Measurements from ENCODE around the gene FHAD1. TPM values are rescaled to one million over a fixed set of nuclear protein-coding genes. Genes with fewer than 3 reads are reported as not detected.

The FHAD1 gene
- total and polyA plus RNA-seq, 2 of the 13 experiments (the other 11 are each of a cell fraction or from before 2014, with no cell fraction given): not detected

DNA sequence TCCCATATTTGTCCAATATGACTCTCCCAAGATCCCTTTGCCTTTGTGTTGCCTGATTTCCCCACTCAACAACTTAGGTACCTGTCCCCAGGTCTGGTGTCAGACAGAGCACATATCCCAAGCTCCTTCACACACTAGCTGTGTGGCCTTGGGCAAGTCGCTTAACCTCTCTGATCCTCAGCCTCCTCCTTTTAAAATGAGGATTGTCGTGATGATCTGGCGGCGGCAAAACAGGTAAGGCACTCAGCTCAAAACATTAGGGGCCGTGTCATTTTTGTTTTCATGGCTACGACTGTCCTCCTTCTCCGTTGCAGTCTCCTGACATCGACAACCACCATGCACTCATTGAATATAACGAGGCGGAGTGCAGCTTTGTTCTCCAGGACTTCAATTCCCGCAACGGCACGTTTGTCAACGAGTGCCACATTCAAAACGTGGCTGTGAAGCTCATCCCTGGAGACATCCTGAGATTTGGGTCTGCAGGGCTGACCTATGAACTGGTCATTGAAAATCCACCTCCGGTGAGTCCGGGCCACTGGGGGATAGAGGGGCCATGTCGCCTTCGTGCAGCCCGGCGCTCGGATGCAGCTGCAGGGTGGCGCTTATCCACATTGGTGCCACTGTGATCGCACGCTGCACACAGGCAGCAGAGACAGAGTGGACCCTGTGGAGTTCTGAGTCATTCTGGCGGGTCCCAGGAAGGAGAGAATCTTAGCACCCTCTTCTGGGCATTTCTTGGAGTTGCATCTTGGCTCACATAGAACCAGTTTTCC, 25.2 kb downstream of the FHAD1 start (continued):
- TF ChIP-seq FOXP4 (CRISPR knock-in tag; IDR thresholded peaks at IDR 0.05) (peak; percentile 34; the same call in 1 of the 2 replicates), ZNF256 (CRISPR knock-in tag; conservative IDR thresholded peaks at IDR 0.05) (no peak), ZNF253 (CRISPR knock-in tag; IDR thresholded peaks at IDR 0.05; ENCODE audit: borderline replicate concordance) (0 out of 2 replicates have a peak, but pooled peaks have one; percentile 68), HMG20B (CRISPR knock-in tag; conservative IDR thresholded peaks at IDR 0.05) (no peak), ZNF383 (CRISPR knock-in tag; IDR thresholded peaks at IDR 0.05; ENCODE audit: borderline replicate concordance) (no peak), ZNF746 (CRISPR knock-in tag; IDR thresholded peaks at IDR 0.05) (no peak), ZC3H13 (CRISPR knock-in tag; IDR thresholded peaks at IDR 0.05) (no peak), RXRA (CRISPR knock-in tag; IDR thresholded peaks at IDR 0.05) (peak; percentile 45; the same call in 1 of the 2 replicates), FOSL2 (CRISPR knock-in tag; IDR thresholded peaks at IDR 0.05) (peak; percentile 95), CEBPG (CRISPR knock-in tag; IDR thresholded peaks at IDR 0.05) (peak; percentile 28; the same call in 1 of the 2 replicates), MIER2 (CRISPR knock-in tag; IDR thresholded peaks at IDR 0.05) (no peak), DNMT3B (CRISPR knock-in tag; conservative IDR thresholded peaks at IDR 0.05) (no peak), ZNF777 (CRISPR knock-in tag; IDR thresholded peaks at IDR 0.05) (no peak), RFX5 (IDR thresholded peaks at IDR 0.05; ENCODE audit: low read depth, low read length) (no peak), MAFK (conservative IDR thresholded peaks at IDR 0.05 in 1 of 2, IDR thresholded peaks at IDR 0.05 in 1 of 2; ENCODE audit: low read length in 2 of 2) (no peak), SP1 (IDR thresholded peaks at IDR 0.05) (no peak), SP1 (CRISPR knock-in tag; IDR thresholded peaks at IDR 0.05) (no peak), CREM (IDR thresholded peaks at IDR 0.05) (no peak), CREM (CRISPR knock-in tag; IDR thresholded peaks at IDR 0.05) (no peak), FOXO4 (CRISPR knock-in tag; conservative IDR thresholded peaks at IDR 0.05) (0 out of 2 replicates have a peak, but pooled peaks have one; percentile 75), TCF7L2 (IDR thresholded peaks at IDR 0.05; ENCODE audit: low read depth, low read length) (no peak), SNRNP70 (IDR thresholded peaks at IDR 0.05; ENCODE audit: low read depth, low read length) (no peak)
- TF ChIP-seq, protein P1, sequence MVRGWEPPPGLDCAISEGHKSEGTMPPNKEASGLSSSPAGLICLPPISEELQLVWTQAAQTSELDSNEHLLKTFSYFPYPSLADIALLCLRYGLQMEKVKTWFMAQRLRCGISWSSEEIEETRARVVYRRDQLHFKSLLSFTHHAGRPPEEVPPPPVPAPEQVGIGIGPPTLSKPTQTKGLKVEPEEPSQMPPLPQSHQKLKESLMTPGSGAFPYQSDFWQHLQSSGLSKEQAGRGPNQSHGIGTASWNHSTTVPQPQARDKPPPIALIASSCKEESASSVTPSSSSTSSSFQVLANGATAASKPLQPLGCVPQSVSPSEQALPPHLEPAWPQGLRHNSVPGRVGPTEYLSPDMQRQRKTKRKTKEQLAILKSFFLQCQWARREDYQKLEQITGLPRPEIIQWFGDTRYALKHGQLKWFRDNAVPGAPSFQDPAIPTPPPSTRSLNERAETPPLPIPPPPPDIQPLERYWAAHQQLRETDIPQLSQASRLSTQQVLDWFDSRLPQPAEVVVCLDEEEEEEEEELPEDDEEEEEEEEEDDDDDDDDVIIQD (CRISPR knock-in tag; IDR thresholded peaks at IDR 0.05; ENCODE audit: low read depth): peak; percentile 49; the same call in 1 of the 2 replicates
- TF ChIP-seq, protein P2, sequence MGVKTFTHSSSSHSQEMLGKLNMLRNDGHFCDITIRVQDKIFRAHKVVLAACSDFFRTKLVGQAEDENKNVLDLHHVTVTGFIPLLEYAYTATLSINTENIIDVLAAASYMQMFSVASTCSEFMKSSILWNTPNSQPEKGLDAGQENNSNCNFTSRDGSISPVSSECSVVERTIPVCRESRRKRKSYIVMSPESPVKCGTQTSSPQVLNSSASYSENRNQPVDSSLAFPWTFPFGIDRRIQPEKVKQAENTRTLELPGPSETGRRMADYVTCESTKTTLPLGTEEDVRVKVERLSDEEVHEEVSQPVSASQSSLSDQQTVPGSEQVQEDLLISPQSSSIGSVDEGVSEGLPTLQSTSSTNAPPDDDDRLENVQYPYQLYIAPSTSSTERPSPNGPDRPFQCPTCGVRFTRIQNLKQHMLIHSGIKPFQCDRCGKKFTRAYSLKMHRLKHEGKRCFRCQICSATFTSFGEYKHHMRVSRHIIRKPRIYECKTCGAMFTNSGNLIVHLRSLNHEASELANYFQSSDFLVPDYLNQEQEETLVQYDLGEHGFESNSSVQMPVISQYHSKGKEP (CRISPR knock-in tag; IDR thresholded peaks at IDR 0.05): no peak
- TF ChIP-seq, protein P3, sequence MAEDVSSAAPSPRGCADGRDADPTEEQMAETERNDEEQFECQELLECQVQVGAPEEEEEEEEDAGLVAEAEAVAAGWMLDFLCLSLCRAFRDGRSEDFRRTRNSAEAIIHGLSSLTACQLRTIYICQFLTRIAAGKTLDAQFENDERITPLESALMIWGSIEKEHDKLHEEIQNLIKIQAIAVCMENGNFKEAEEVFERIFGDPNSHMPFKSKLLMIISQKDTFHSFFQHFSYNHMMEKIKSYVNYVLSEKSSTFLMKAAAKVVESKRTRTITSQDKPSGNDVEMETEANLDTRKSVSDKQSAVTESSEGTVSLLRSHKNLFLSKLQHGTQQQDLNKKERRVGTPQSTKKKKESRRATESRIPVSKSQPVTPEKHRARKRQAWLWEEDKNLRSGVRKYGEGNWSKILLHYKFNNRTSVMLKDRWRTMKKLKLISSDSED (CRISPR knock-in tag; IDR thresholded peaks at IDR 0.05): no peak

Measured in HepG2 (cell line).